Smooth muscle cell (in vitro differentiated cells): ENCODE data around the gene WDR35. TPM values are rescaled to one million over a fixed set of nuclear protein-coding genes. Genes with fewer than 3 reads are reported as not detected.

Experiments used
- DNase-seq: peaks from one replicate; lab custom pipeline; 2025; ENCODE audit not compliant: unreplicated experiment; lab: John Stamatoyannopoulos, UW
- H2AFZ ChIP-seq: fragments of 200-600 bp; sonication (generic); 2 replicates; pipeline ENCODE4 v1.6.0; 2016; ENCODE audit warnings: antibody characterized with exemption, low read depth, mild to moderate bottlenecking
- H3F3A ChIP-seq: fragments of 200-600 bp; sonication (generic); 2 replicates; pipeline ENCODE4 v1.6.0; 2017; ENCODE audit warnings: antibody characterized with exemption, low read depth
- H3K27ac ChIP-seq: fragments of 200-600 bp; sonication (generic); 2 replicates; pipeline ENCODE4 v1.5.1; 2016; ENCODE audit warnings: low read depth, mild to moderate bottlenecking
- H3K27me3 ChIP-seq: fragments of 200-600 bp; sonication (generic); 2 replicates; pipeline ENCODE4 v1.6.1; 2016; ENCODE audit warnings: low read depth, mild to moderate bottlenecking
- H3K36me3 ChIP-seq: fragments of 200-600 bp; sonication (generic); 2 replicates; pipeline ENCODE4 v1.5.1; 2016; ENCODE audit warnings: low read depth
- H3K4me1 ChIP-seq: fragments of 200-600 bp; sonication (generic); 2 replicates; pipeline ENCODE4 v1.5.1; 2016; ENCODE audit warnings: low read depth
- H3K4me2 ChIP-seq: fragments of 200-600 bp; sonication (generic); 2 replicates; pipeline ENCODE4 v1.6.0; 2016; ENCODE audit warnings: mild to moderate bottlenecking
- H3K4me3 ChIP-seq: fragments of 200-600 bp; sonication (generic); 2 replicates; pipeline ENCODE4 v1.5.1; 2016; ENCODE audit warnings: mild to moderate bottlenecking
- H3K79me2 ChIP-seq: fragments of 200-600 bp; sonication (generic); 2 replicates; pipeline ENCODE4 v1.6.0; 2016; ENCODE audit warnings: low read depth, mild to moderate bottlenecking
- H3K9ac ChIP-seq: fragments of 200-600 bp; sonication (generic); 2 replicates; pipeline ENCODE4 v1.6.0; 2016; ENCODE audit warnings: low read depth
- H3K9me3 ChIP-seq: fragments of 200-600 bp; sonication (generic); replicated peaks from 2 replicates; pipeline ENCODE4 v1.5.1; 2016; ENCODE audit warnings: low read depth
- H4K20me1 ChIP-seq: fragments of 200-600 bp; sonication (generic); 2 replicates; pipeline ENCODE4 v1.6.0; 2016; ENCODE audit warnings: low read depth
- WGBS: methylation state at CpG from one replicate; pipeline ENCODE4 v1.1.7; 2016; ENCODE audit warnings: low lambda C conversion rate; 5-methylcytosine and 5-hydroxymethylcytosine counted together
- polyA plus RNA-seq: library from polyadenylated mRNA; unstranded; fragments of >200 nt; fragmentation: Nextera tagmentation; extraction: Ambion mirVana; gene quantifications from 2 replicates; pipeline ENCODE4 v1.2.1, GENCODE V29; 2016
- total RNA-seq: library from RNA; depleted of rRNA; stranded (reverse); fragments of >200 nt; gene quantifications from 2 replicates; pipeline ENCODE4 v1.2.3, GENCODE V29; 2014
- TF ChIP-seq, protein P1 (sequence below): fragments of 200-600 bp; sonication (generic); IDR thresholded peaks from 2 replicates; pipeline ENCODE4 v1.5.1; 2017; ENCODE audit warnings: borderline replicate concordance, mild to moderate bottlenecking, antibody characterized with exemption; ENCODE audit not compliant: insufficient read depth, poor library complexity, severe bottlenecking

The WDR35 gene
- total and polyA plus RNA-seq, 2 experiments from 2014 or later, result 0.70 to 4.7 TPM

DNA sequence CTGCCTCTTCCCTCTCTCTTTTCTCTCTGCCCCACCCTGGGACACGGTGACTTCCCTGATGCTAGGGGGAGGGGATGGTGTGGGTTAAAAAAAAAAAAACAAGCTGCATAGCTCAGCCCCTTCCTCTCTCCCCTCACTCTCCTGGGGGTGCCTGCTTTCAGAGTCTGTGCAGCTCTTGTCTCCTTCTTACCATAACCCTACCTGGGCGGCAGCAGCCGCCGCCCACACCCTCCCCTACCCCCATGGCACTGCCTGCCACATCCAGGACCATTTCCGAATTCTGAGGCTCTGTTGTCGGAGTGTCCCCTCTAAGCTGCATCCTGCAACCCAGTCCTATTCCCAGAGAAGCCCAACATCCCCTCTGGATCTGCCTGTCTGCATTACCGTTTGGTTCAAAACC lies 104.1 kb downstream of the WDR35 start:
- H3K4me2 ChIP-seq, result no peak overlapping the region
- no peaks in the 10 kb centered on the region for H3F3A ChIP-seq
- TF ChIP-seq, protein P1, sequence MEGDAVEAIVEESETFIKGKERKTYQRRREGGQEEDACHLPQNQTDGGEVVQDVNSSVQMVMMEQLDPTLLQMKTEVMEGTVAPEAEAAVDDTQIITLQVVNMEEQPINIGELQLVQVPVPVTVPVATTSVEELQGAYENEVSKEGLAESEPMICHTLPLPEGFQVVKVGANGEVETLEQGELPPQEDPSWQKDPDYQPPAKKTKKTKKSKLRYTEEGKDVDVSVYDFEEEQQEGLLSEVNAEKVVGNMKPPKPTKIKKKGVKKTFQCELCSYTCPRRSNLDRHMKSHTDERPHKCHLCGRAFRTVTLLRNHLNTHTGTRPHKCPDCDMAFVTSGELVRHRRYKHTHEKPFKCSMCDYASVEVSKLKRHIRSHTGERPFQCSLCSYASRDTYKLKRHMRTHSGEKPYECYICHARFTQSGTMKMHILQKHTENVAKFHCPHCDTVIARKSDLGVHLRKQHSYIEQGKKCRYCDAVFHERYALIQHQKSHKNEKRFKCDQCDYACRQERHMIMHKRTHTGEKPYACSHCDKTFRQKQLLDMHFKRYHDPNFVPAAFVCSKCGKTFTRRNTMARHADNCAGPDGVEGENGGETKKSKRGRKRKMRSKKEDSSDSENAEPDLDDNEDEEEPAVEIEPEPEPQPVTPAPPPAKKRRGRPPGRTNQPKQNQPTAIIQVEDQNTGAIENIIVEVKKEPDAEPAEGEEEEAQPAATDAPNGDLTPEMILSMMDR, result no peak
- WGBS, result 83% methylated on average over 7 of the region's 7 CpGs
- DNase-seq, result no peak
- H2AFZ ChIP-seq, result no peak overlapping the region
- no peaks in the 10 kb centered on the region for H3K27me3 ChIP-seq
- H3K9me3 ChIP-seq, result no peaks in the 10 kb centered on the region
- H3K9ac ChIP-seq, result no peak overlapping the region
- H3K36me3 ChIP-seq, result no peaks in the 10 kb centered on the region
- no peak overlapping the region for H3K4me3 ChIP-seq
- H3K27ac ChIP-seq, result no peak overlapping the region
- no peaks in the 10 kb centered on the region for H3K4me1 ChIP-seq
- no peaks in the 10 kb centered on the region for H4K20me1 ChIP-seq
- H3K79me2 ChIP-seq, result no peaks in the 10 kb centered on the region

- TF ChIP-seq, protein P1, result no peak
- WGBS, result 95% methylated on average over 8 of the region's 8 CpGs
- H3K4me1 ChIP-seq, result no peaks in the 10 kb centered on the region
- H3K27ac ChIP-seq, result no peak overlapping the region
- no peak for DNase-seq
- no peak overlapping the region for H3K4me3 ChIP-seq
- no peaks in the 10 kb centered on the region for H3K9me3 ChIP-seq
- no peak overlapping the region for H3K4me2 ChIP-seq
- H3K27me3 ChIP-seq, result no peaks in the 10 kb centered on the region
- H2AFZ ChIP-seq, result no peak overlapping the region
- H3F3A ChIP-seq, result no peaks in the 10 kb centered on the region
- H3K9ac ChIP-seq, result no peak overlapping the region
- no peaks in the 10 kb centered on the region for H3K79me2 ChIP-seq
- no peaks in the 10 kb centered on the region for H4K20me1 ChIP-seq
- H3K36me3 ChIP-seq, result no peaks in the 10 kb centered on the region
These were observed 105.8 kb downstream of the WDR35 start for GRCh38 chr2:19883971-19884720.

GRCh38 chr2:19883486-19883885 lies 106.4 kb downstream of the WDR35 start:
- Histone ChIP-seq H2AFZ (no peak overlapping the region), H3K4me1 (no peaks in the 10 kb centered on the region), H3K79me2 (no peaks in the 10 kb centered on the region), H3K4me3 (no peak overlapping the region), H3K27ac (no peak overlapping the region), H3K4me2 (no peak overlapping the region), H3F3A (no peaks in the 10 kb centered on the region), H3K27me3 (no peaks in the 10 kb centered on the region), H3K36me3 (no peaks in the 10 kb centered on the region), H4K20me1 (no peaks in the 10 kb centered on the region), H3K9ac (no peak overlapping the region), H3K9me3 (no peaks in the 10 kb centered on the region)
- WGBS, result 60% methylated on average over 2 of the region's 2 CpGs
- TF ChIP-seq, protein P1, result no peak
- DNase-seq, result no peak

GRCh38 chr2:19882286-19882685 lies 107.6 kb downstream of the WDR35 start:
- Histone ChIP-seq H2AFZ (no peak overlapping the region), H3K4me1 (no peaks in the 10 kb centered on the region), H3K9ac (no peak overlapping the region), H3F3A (no peaks in the 10 kb centered on the region), H3K4me3 (no peak overlapping the region), H3K79me2 (no peaks in the 10 kb centered on the region), H3K27me3 (no peaks in the 10 kb centered on the region), H4K20me1 (no peaks in the 10 kb centered on the region), H3K4me2 (no peak overlapping the region), H3K9me3 (no peaks in the 10 kb centered on the region), H3K36me3 (no peaks in the 10 kb centered on the region), H3K27ac (no peak overlapping the region)
- TF ChIP-seq, protein P1, result no peak
- DNase-seq, result no peak
- 86% methylated on average over 2 of the region's 2 CpGs for whole genome bisulfite sequencing
